HG02623 (cell line): ENCODE measurements around the gene CLSTN2.

Experiments
- ATAC-seq: cut with Tn5 transposase; IDR thresholded peaks from one replicate; pipeline ENCODE4 v1.9.1; 2021; ENCODE audit warnings: moderate library complexity; ENCODE audit not compliant: unreplicated experiment

Gene CLSTN2

GRCh38 chr3:140363801-140364200 is 428.8 kb downstream of the CLSTN2 start:
- ATAC-seq = no peak

GRCh38 chr3:140365872-140366697 is 431.1 kb downstream of the CLSTN2 start:
- ATAC-seq = no peak

- ATAC-seq = no peak
Measured at GRCh38 chr3:140368223-140368811, 433.3 kb downstream of the CLSTN2 start.

- ATAC-seq = no peak
Measured at GRCh38 chr3:140370686-140371085, 435.7 kb downstream of the CLSTN2 start.

GRCh38 chr3:140373234-140373633 is 438.2 kb downstream of the CLSTN2 start:
- ATAC-seq = no peak

GRCh38 chr3:140375002-140375401 is 440.0 kb downstream of the CLSTN2 start:
- ATAC-seq = no peak

- no peak for ATAC-seq
Measured at GRCh38 chr3:140376136-140376889, 441.3 kb downstream of the CLSTN2 start.

GRCh38 chr3:140377644-140378043 is 442.7 kb downstream of the CLSTN2 start:
- ATAC-seq = no peak

GRCh38 chr3:140378571-140379340 is 443.8 kb downstream of the CLSTN2 start:
- ATAC-seq = no peak

- no peak for ATAC-seq
Measured at GRCh38 chr3:140384028-140384771, 449.2 kb downstream of the CLSTN2 start.

GRCh38 chr3:140384876-140385275 is 449.9 kb downstream of the CLSTN2 start:
- no peak for ATAC-seq

- ATAC-seq = no peak
Measured at GRCh38 chr3:140386357-140387100, 451.5 kb downstream of the CLSTN2 start.

GRCh38 chr3:140387244-140387643 is 452.3 kb downstream of the CLSTN2 start:
- no peak for ATAC-seq

GRCh38 chr3:140388202-140388922 is 453.4 kb downstream of the CLSTN2 start:
- no peak for ATAC-seq

GRCh38 chr3:140391061-140391460 is 456.1 kb downstream of the CLSTN2 start:
- ATAC-seq = no peak

GRCh38 chr3:140394488-140395133 is 459.6 kb downstream of the CLSTN2 start:
- ATAC-seq = no peak

GRCh38 chr3:140395134-140396075 is 460.4 kb downstream of the CLSTN2 start:
- no peak for ATAC-seq
